ENCODE results near the gene KISS1R. TPM values are rescaled to one million over a fixed set of nuclear protein-coding genes. Genes with fewer than 3 reads are reported as not detected.

Gene KISS1R
- total RNA-seq, 2 donors from 2014 or later, result 3.3 TPM; not detected in 1

DNA sequence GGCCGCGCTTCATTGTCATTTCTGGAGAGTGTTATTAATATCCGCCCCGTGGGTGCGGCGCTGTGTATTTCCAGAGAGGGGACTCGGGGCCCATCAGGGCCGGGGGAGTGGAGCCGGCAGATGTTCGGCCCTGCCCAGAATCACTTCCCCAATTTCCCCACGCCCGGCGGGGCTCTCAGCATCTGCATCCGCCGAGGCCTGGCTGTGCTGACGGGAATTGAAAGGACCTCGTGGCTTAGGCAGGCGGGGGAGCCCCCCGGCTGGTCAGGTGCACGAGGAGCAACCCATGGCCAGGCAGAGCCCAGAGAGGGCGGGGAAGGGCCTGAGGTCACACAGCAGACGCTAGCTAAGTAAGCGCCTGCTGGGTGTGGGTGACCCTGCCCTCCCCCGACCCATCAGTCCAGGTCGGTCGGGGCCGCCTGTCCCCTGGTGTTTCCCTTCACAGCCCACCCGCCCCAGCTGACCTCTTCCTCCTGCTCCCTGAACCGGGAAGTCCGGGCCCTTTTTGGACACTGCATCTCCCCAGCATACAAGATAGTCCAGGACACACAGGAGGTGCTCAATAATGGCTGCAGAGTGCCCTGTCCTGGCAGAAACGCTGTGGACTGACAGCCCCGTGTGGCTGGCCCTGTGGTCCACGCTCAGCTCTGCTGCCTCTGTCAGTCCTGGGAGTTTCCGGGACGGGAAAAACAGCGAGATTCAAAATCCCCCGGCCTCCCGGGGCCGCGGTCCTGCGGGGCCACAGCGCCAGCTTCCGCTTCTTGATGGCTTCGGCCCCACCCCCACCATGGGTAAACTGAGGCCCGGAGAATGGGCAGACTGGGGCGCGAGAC, 30.8 kb downstream of the KISS1R start:
- no peaks in the 10 kb centered on the region for H3K27me3 ChIP-seq
- no peak overlapping the region for H3K4me3 ChIP-seq
- no peak for TF ChIP-seq POLR2A (IDR thresholded peaks at IDR 0.05)
- TF ChIP-seq, protein P1, sequence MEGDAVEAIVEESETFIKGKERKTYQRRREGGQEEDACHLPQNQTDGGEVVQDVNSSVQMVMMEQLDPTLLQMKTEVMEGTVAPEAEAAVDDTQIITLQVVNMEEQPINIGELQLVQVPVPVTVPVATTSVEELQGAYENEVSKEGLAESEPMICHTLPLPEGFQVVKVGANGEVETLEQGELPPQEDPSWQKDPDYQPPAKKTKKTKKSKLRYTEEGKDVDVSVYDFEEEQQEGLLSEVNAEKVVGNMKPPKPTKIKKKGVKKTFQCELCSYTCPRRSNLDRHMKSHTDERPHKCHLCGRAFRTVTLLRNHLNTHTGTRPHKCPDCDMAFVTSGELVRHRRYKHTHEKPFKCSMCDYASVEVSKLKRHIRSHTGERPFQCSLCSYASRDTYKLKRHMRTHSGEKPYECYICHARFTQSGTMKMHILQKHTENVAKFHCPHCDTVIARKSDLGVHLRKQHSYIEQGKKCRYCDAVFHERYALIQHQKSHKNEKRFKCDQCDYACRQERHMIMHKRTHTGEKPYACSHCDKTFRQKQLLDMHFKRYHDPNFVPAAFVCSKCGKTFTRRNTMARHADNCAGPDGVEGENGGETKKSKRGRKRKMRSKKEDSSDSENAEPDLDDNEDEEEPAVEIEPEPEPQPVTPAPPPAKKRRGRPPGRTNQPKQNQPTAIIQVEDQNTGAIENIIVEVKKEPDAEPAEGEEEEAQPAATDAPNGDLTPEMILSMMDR (IDR thresholded peaks at IDR 0.05), result no peak
- H3K4me1 ChIP-seq, result peaks cover 18% of the 10 kb centered on the region
- DNase-seq (peak in 2 of 4 donors; percentile 32 to 74), ATAC-seq (no peak)
- H3K36me3 ChIP-seq (replicated peaks in 1 of 2; ENCODE audit: insufficient read depth in 1 of 2, low read depth in 2 of 2), result no peaks in the 10 kb centered on the region
- intact Hi-C loops (cut with DNase I), result no loop called here
- H3K27ac ChIP-seq, result no peak overlapping the region
- WGBS, 2 donors, result 82 to 92% methylated on average over 16 to 45 of the region's 47 CpGs
- H3K9me3 ChIP-seq, result no peaks in the 10 kb centered on the region

GRCh38 chr19:948842-949496, 31.8 kb downstream of the KISS1R start:
- H3K4me1 ChIP-seq, result peaks cover 28% of the 10 kb centered on the region
- WGBS, 2 donors, result 86 to 96% methylated on average over 10 to 20 of the region's 25 CpGs

GRCh38 chr19:950352-951066, 33.4 kb downstream of the KISS1R start:
- Histone ChIP-seq H3K36me3 (replicated peaks in 1 of 2; ENCODE audit: insufficient read depth in 1 of 2, low read depth in 2 of 2) (no peaks in the 10 kb centered on the region), H3K27ac (no peak overlapping the region), H3K9me3 (no peaks in the 10 kb centered on the region), H3K4me1 (peaks cover 38% of the 10 kb centered on the region), H3K27me3 (no peaks in the 10 kb centered on the region), H3K4me3 (no peak overlapping the region)
- intact Hi-C loops (cut with DNase I), result no loop called here
- DNase-seq, result no peak
- TF ChIP-seq, protein P1 (IDR thresholded peaks at IDR 0.05), result no peak
- TF ChIP-seq POLR2A (IDR thresholded peaks at IDR 0.05), result no peak
- WGBS, 2 donors, result 84 to 90% methylated on average over 16 to 17 of the region's 17 CpGs
- ATAC-seq, result no peak

More at GRCh38 chr19:948842-949496, 31.8 kb downstream of the KISS1R start:
- Histone ChIP-seq H3K27me3 (no peaks in the 10 kb centered on the region), H3K4me3 (no peak overlapping the region), H3K36me3 (replicated peaks in 1 of 2; ENCODE audit: insufficient read depth in 1 of 2, low read depth in 2 of 2) (no peaks in the 10 kb centered on the region), H3K9me3 (no peaks in the 10 kb centered on the region), H3K27ac (no peak overlapping the region)
- DNase-seq (no peak), ATAC-seq (no peak)
- intact Hi-C loops (cut with DNase I), result no loop called here
- TF ChIP-seq, protein P1 (IDR thresholded peaks at IDR 0.05), result no peak
- no peak for TF ChIP-seq POLR2A (IDR thresholded peaks at IDR 0.05)

DNA sequence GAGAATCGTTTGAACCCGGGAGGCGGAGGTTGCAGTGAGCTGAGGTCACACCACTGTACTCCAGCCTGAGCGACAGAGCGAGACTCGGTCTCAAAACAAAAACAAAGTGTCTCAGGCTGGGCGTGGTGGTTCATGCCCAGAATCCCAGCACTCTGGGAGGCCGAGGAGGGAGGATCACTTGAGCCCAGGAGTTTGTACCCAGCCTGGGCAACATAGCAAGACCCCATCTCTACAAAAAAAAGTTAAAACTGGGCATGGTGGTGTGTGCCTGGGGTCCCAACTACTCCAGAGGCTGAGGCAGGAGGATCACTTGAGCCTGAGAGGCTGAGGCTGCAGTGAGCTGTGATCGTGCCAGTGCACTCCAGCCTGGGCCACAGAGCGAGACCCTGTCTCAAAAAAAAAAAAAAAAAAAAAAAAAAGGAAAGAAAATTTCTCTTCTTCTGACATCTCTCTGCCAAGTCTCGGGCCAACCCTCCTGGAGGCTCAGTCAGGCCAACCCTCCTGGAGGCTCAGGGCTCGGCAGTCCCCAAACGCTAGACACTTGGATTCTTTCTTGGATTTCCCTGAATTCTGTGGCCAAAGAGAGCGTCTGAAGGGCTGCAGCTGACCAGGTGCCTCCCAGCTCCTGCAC, 35.0 kb downstream of the KISS1R start:
- DNase-seq, result no peak
- Histone ChIP-seq H3K9me3 (no peaks in the 10 kb centered on the region), H3K27me3 (no peaks in the 10 kb centered on the region), H3K36me3 (replicated peaks in 1 of 2; ENCODE audit: insufficient read depth in 1 of 2, low read depth in 2 of 2) (no peaks in the 10 kb centered on the region), H3K27ac (peak overlapping the region in 3 of 4 donors; percentile 67 to 84 (median 77)), H3K4me3 (no peak overlapping the region), H3K4me1 (peaks cover 48% of the 10 kb centered on the region)
- TF ChIP-seq, protein P1 (IDR thresholded peaks at IDR 0.05), result no peak
- no peak for TF ChIP-seq POLR2A (IDR thresholded peaks at IDR 0.05)
- ATAC-seq, result no peak
- intact Hi-C loops (cut with DNase I), result no loop called here
- 60 to 65% methylated on average over 12 to 14 of the region's 14 CpGs for WGBS, 2 donors
